Lower lobe of right lung (tissue), 2 donors: ENCODE data around the gene HDAC4. TPM values are rescaled to one million over a fixed set of nuclear protein-coding genes. Genes with fewer than 3 reads are reported as not detected.
A peak's percentile ranks its signal among the peaks of the same experiment; 100 is the strongest.

Experiments
- ATAC-seq, 2 donors: fragments of 200-7000 bp; cut with Tn5 transposase; one replicate each; pipeline ENCODE4 v1.9.1; 2020 to 2022; ENCODE audit warnings: mild to moderate bottlenecking in 2 of 2, moderate library complexity in 2 of 2
- DNase-seq: peaks from one replicate; pipeline ENCODE4 v3.0.0-alpha.2; 2020
- H3K27ac ChIP-seq: fragments of 200-600 bp; one replicate; pipeline ENCODE4 v1.8.0; 2022
- H3K27me3 ChIP-seq: fragments of 200-600 bp; one replicate; pipeline ENCODE4 v1.8.0; 2022; ENCODE audit warnings: low read depth
- H3K36me3 ChIP-seq: fragments of 200-600 bp; one replicate; pipeline ENCODE4 v1.8.0; 2022; ENCODE audit warnings: mild to moderate bottlenecking
- H3K4me1 ChIP-seq: fragments of 200-600 bp; one replicate; pipeline ENCODE4 v1.8.0; 2022
- H3K4me3 ChIP-seq: fragments of 200-600 bp; one replicate; pipeline ENCODE4 v1.8.0; 2022; ENCODE audit warnings: mild to moderate bottlenecking
- H3K9me3 ChIP-seq: fragments of 200-600 bp; one replicate; pipeline ENCODE4 v1.8.0; 2022
- CTCF ChIP-seq: fragments of 200-600 bp; IDR thresholded peaks from one replicate; pipeline ENCODE4 v1.8.0; 2022; ENCODE audit warnings: antibody characterized with exemption, mild to moderate bottlenecking
- intact Hi-C: fragments of 100-400 bp; cut with DNase I; formaldehyde crosslinking; loops from one replicate; pipeline ENCODE4 v1.11.0; 2022
- total RNA-seq: library from RNA; stranded (reverse); fragmentation: NEBNext Ultra II Directional; extraction: Animal tissue kit (Norgen Biotek cat#: 25700); gene quantifications from one replicate; pipeline ENCODE4 v1.2.1, GENCODE V29; 2021
- donor health status: DM: no; HTN: yes; CAD: no; lungs with severe emphysema.

HDAC4 gene
- total RNA-seq, 1 donor from 2014 or later, result 44.9 TPM

- H3K4me3 ChIP-seq, result no peak overlapping the region
- no peaks in the 10 kb centered on the region for H3K27me3 ChIP-seq
- TF ChIP-seq CTCF, result no peak
- H3K9me3 ChIP-seq, result peaks cover 7% of the 10 kb centered on the region
- no peak overlapping the region for H3K27ac ChIP-seq
- H3K4me1 ChIP-seq, result peaks cover 4% of the 10 kb centered on the region
- intact Hi-C loops, result no loop called here
- ATAC-seq, result no peak
- no peak for DNase-seq
- H3K36me3 ChIP-seq, result peaks cover 20% of the 10 kb centered on the region
These were observed 45.1 kb downstream of the HDAC4 start for GRCh38 chr2:239355724-239356123.

GRCh38 chr2:239355139-239355538, 45.7 kb downstream of the HDAC4 start:
- Histone ChIP-seq H3K4me3 (no peak overlapping the region), H3K9me3 (peaks cover 7% of the 10 kb centered on the region), H3K27ac (no peak overlapping the region), H3K27me3 (no peaks in the 10 kb centered on the region), H3K36me3 (peaks cover 20% of the 10 kb centered on the region), H3K4me1 (peaks cover 4% of the 10 kb centered on the region)
- DNase-seq, result no peak
- ATAC-seq, result peak in 1 of 2 donors; percentile 50
- intact Hi-C loops, result no loop called here
- no peak for TF ChIP-seq CTCF

- H3K27me3 ChIP-seq, result no peaks in the 10 kb centered on the region
- intact Hi-C loops, result no loop called here
- peaks cover 20% of the 10 kb centered on the region for H3K36me3 ChIP-seq
- TF ChIP-seq CTCF, result no peak
- H3K4me3 ChIP-seq, result no peak overlapping the region
- ATAC-seq (no peak), DNase-seq (no peak)
- no peak overlapping the region for H3K27ac ChIP-seq
- H3K9me3 ChIP-seq, result peaks cover 7% of the 10 kb centered on the region
- H3K4me1 ChIP-seq, result peaks cover 4% of the 10 kb centered on the region
These were observed 46.1 kb downstream of the HDAC4 start for GRCh38 chr2:239354791-239355136.

- peaks cover 7% of the 10 kb centered on the region for H3K9me3 ChIP-seq
- no peak for TF ChIP-seq CTCF
- H3K4me3 ChIP-seq, result no peak overlapping the region
- no peak overlapping the region for H3K27ac ChIP-seq
- no peak for DNase-seq
- no peaks in the 10 kb centered on the region for H3K27me3 ChIP-seq
- peaks cover 23% of the 10 kb centered on the region for H3K36me3 ChIP-seq
- no peak for ATAC-seq
- peaks cover 4% of the 10 kb centered on the region for H3K4me1 ChIP-seq
- intact Hi-C loops, result no loop called here
These were observed 46.6 kb downstream of the HDAC4 start for GRCh38 chr2:239354132-239354790.

GRCh38 chr2:239353692-239354091, 47.1 kb downstream of the HDAC4 start:
- Histone ChIP-seq H3K4me1 (peaks cover 4% of the 10 kb centered on the region), H3K36me3 (peaks cover 24% of the 10 kb centered on the region), H3K9me3 (peaks cover 7% of the 10 kb centered on the region), H3K27me3 (no peaks in the 10 kb centered on the region), H3K4me3 (no peak overlapping the region), H3K27ac (no peak overlapping the region)
- DNase-seq (no peak), ATAC-seq (no peak)
- intact Hi-C loops, result no loop called here
- TF ChIP-seq CTCF, result no peak
